Panc1 (cell line): ENCODE data around the gene CNGA1.

Experiments
- CTCF ChIP-seq: fragments of 450-650 bp; IDR thresholded peaks from 2 replicates; pipeline ENCODE4 v1.5.1; 2017; ENCODE audit warnings: mild to moderate bottlenecking
- POLR2AphosphoS5 ChIP-seq: IDR thresholded peaks from 2 replicates; pipeline ENCODE4 v1.6.1; 2012; ENCODE audit warnings: mild to moderate bottlenecking, low read depth, low read length, moderate library complexity
- REST ChIP-seq, 2 experiments: IDR thresholded peaks; 2 replicates each; pipeline ENCODE4 v1.6.1; 2011 to 2012; ENCODE audit warnings: low read depth in 2 of 2, control low read depth in 1 of 2, low read length in 1 of 2, mild to moderate bottlenecking in 1 of 2, moderate library complexity in 1 of 2; ENCODE audit not compliant: insufficient read depth in 1 of 2
- TCF7L2 ChIP-seq: IDR thresholded peaks from 2 replicates; pipeline ENCODE4 v1.6.1; 2011; ENCODE audit warnings: mild to moderate bottlenecking, low read depth, low read length, inconsistent platforms

- TF ChIP-seq CTCF = no peak
- TF ChIP-seq POLR2AphosphoS5 = no peak
- no peak for TF ChIP-seq REST (IDR thresholded peaks at IDR 0.05; ENCODE audit: insufficient read depth in 1 of 2, low read depth in 2 of 2, low read length in 1 of 2)
- TF ChIP-seq TCF7L2 = no peak
Measured at GRCh38 chr4:48031802-48032525, 15.5 kb upstream of the CNGA1 start.
